ENCODE results near the gene CDC20B.

- TF ChIP-seq CTCF (IDR thresholded peaks at IDR 0.05; ENCODE audit: low read depth, low read length, missing input control) (no peak), SP1 (IDR thresholded peaks at IDR 0.05) (no peak), RXRA (IDR thresholded peaks at IDR 0.05) (no peak), TAF1 (conservative IDR thresholded peaks at IDR 0.05) (no peak), REST (IDR thresholded peaks at IDR 0.05) (no peak)
Measured at GRCh38 chr5:55173687-55174230, 782 bp upstream of the CDC20B start.

Measured in liver (tissue), 3 donors.